ENCODE data around the gene WNT1.

The WNT1 gene

DNA sequence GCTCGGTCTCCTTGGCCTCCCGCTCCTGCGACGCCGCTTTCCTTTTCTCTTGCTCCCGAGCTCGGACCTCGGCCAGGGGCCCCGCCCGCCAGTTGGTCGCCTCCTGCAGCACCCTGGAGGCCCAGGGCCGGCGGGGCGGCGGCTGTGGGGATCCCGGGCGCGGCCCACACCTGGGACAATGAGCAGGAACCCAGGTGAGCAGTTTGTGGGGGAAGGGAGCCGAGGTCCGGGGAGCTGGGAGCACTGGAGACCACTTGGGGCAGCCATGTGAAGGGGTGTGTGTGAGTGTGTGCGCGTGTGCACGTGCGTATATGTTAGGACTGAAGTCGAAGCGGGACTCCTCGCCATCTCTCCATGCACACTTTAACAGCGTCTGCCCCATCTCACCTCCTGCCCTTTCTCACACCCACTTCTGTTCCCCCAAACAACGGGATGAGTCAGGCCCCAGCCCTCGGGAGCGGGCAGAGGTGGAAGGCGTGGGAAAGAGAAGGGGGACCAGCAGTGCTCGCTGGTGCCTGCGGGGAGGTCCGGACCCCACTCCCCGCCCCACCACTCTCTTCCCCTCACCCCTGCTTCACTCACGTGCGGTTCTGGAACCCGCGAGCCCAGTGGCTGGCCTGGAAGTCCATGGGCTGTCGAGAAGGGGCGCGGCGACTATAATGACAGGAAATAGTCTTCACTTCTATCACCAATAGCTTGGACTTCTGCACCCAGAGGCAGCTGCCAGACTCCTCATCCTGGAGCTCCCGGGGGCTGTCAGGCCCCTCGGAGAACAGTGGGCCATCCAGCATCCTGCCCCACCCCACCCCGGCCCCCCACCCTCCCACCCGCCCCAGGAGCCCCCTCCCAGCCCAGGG lies 20.6 kb downstream of the WNT1 start:
- peak overlapping the region; percentile 61 for H3K4me2 ChIP-seq (ENCODE audit: low read length, poor library complexity, severe bottlenecking)
- H3K27me3 ChIP-seq (ENCODE audit: control insufficient read depth in 1 of 2, insufficient read depth in 1 of 2, low read length in 2 of 2): peaks cover 32 to 44% of the 10 kb centered on the region in 2 experiments
- no peak overlapping the region for H2BK12ac ChIP-seq (ENCODE audit: low read length in 2 of 2)
- no peak overlapping the region for H4K91ac ChIP-seq (ENCODE audit: low read length)
- no peak overlapping the region for H3K23ac ChIP-seq (ENCODE audit: low read length in 2 of 2)
- DNase-seq: peak; percentile 61
- H3K9me3 ChIP-seq (ENCODE audit: control insufficient read depth, low read length): no peaks in the 10 kb centered on the region
- H2BK5ac ChIP-seq (ENCODE audit: low read depth, low read length, poor library complexity, severe bottlenecking): no peak overlapping the region
- 3% methylated on average over 24 of the region's 48 CpGs for WGBS
- H3K18ac ChIP-seq (ENCODE audit: low read depth in 1 of 2, low read length in 2 of 2): peak overlapping the region in 1 of 2 experiments; percentile 54
- no peak overlapping the region for H3K4ac ChIP-seq (ENCODE audit: low read depth in 1 of 2, low read length in 2 of 2)
- H2BK120ac ChIP-seq (ENCODE audit: low read depth, low read length): no peak overlapping the region
- no peak overlapping the region for H2AK5ac ChIP-seq (ENCODE audit: low read length, severe bottlenecking)
- H4K8ac ChIP-seq (ENCODE audit: low read length): no peak overlapping the region
- H3K27ac ChIP-seq (ENCODE audit: low read length, poor library complexity, severe bottlenecking): no peak overlapping the region
- peak overlapping the region; percentile 30 to 62 for H3K4me3 ChIP-seq (ENCODE audit: insufficient read depth in 1 of 2, low read depth in 1 of 2, low read length in 2 of 2)
- no peak overlapping the region for H2BK15ac ChIP-seq (ENCODE audit: low read depth, poor library complexity, severe bottlenecking)
- no peaks in the 10 kb centered on the region for H3K79me1 ChIP-seq (replicated peaks; ENCODE audit: low read length, poor library complexity, severe bottlenecking)
- peaks cover 28 to 35% of the 10 kb centered on the region in 2 experiments for H3K36me3 ChIP-seq (ENCODE audit: control insufficient read depth in 1 of 2, insufficient read depth in 2 of 2, low read depth in 1 of 2, low read length in 2 of 2)
- H3K9ac ChIP-seq (ENCODE audit: low read length): no peak overlapping the region
- H2AFZ ChIP-seq (ENCODE audit: low read depth, low read length): no peak overlapping the region
- no peak overlapping the region for H3K14ac ChIP-seq (ENCODE audit: low read length in 2 of 2)
- H3K4me1 ChIP-seq (ENCODE audit: control insufficient read depth, insufficient read depth, low read depth, low read length): peaks cover 32% of the 10 kb centered on the region

DNA sequence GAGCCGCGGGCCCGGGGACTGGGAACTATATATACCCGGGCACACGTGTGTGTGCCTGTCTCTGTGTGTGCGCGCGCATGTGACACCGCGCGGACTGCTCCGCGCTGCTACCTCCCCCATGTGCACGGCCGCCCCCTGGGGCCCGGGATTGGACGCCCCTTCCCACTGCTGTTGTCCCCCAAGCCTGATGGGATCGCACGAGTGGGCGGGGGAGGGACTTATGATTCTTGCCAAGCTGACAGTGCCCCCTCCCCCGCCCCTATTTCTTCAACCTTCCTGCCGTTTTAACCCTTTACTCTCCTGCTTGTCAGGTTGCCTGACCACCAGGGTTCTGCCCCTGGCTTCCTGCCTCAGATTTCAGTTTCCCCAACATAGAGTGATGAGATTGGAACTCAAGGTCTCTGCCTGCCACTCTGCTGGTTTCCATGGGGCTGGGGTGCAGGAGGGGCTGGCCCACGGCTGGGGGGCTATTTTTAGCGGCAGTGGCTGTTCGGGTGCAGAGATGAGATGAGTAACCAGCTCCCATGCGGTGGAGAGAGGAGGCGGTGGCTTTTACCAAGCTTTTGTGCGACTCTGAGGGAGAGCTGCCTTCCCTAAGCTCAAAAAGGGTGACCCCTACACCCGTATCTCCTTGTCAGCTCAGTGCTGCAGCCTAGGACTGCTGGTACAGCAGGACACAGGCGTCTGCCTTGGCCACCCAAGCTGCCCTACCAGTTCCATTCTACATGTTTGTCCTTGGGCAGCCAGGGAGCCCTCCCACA lies 21.4 kb downstream of the WNT1 start, which contains the start of gene DDN:
Gene DDN, minus strand, starts transcription at position 5 of the 761 bp plus-strand sequence. CDS start 88 bp downstream, outside the sequence.
- peak; percentile 75 for DNase-seq
- H3K4me3 ChIP-seq (ENCODE audit: insufficient read depth in 1 of 2, low read depth in 1 of 2, low read length in 2 of 2): peak within 1 kb of the TSS; percentile 30 to 65
- H3K9ac ChIP-seq (ENCODE audit: low read length): peak within 1 kb of the TSS; percentile 47
- H3K27ac ChIP-seq (ENCODE audit: low read length, poor library complexity, severe bottlenecking): no peak within 1 kb of the TSS
- no peak within 1 kb of the TSS for H2BK120ac ChIP-seq (ENCODE audit: low read depth, low read length)
- no peak within 1 kb of the TSS for H4K91ac ChIP-seq (ENCODE audit: low read length)
- H3K14ac ChIP-seq (ENCODE audit: low read length in 2 of 2): peak within 1 kb of the TSS in 1 of 2 experiments; percentile 18
- peaks cover 2% of the 10 kb centered on the region for H3K79me1 ChIP-seq (replicated peaks; ENCODE audit: low read length, poor library complexity, severe bottlenecking)
- no peak within 1 kb of the TSS for H2BK5ac ChIP-seq (ENCODE audit: low read depth, low read length, poor library complexity, severe bottlenecking)
- peaks cover 35 to 43% of the 10 kb centered on the region in 2 experiments for H3K36me3 ChIP-seq (ENCODE audit: control insufficient read depth in 1 of 2, insufficient read depth in 2 of 2, low read depth in 1 of 2, low read length in 2 of 2)
- H2AFZ ChIP-seq (ENCODE audit: low read depth, low read length): no peak within 1 kb of the TSS
- 3% methylated on average over 28 of the region's 30 CpGs for WGBS
- H3K9me3 ChIP-seq (ENCODE audit: control insufficient read depth, low read length): no peaks in the 10 kb centered on the region
- no peak within 1 kb of the TSS for H4K8ac ChIP-seq (ENCODE audit: low read length)
- H3K4ac ChIP-seq (ENCODE audit: low read depth in 1 of 2, low read length in 2 of 2): no peak within 1 kb of the TSS
- peak within 1 kb of the TSS in 1 of 2 experiments; percentile 61 for H2BK12ac ChIP-seq (ENCODE audit: low read length in 2 of 2)
- H3K4me2 ChIP-seq (ENCODE audit: low read length, poor library complexity, severe bottlenecking): peak within 1 kb of the TSS; percentile 61
- H2AK5ac ChIP-seq (ENCODE audit: low read length, severe bottlenecking): no peak within 1 kb of the TSS
- H2BK15ac ChIP-seq (ENCODE audit: low read depth, poor library complexity, severe bottlenecking): no peak within 1 kb of the TSS
- peak within 1 kb of the TSS in 1 of 2 experiments; percentile 54 for H3K18ac ChIP-seq (ENCODE audit: low read depth in 1 of 2, low read length in 2 of 2)
- peaks cover 23 to 36% of the 10 kb centered on the region in 2 experiments for H3K27me3 ChIP-seq (ENCODE audit: control insufficient read depth in 1 of 2, insufficient read depth in 1 of 2, low read length in 2 of 2)
- peak within 1 kb of the TSS in 1 of 2 experiments; percentile 56 for H3K23ac ChIP-seq (ENCODE audit: low read length in 2 of 2)
- H3K4me1 ChIP-seq (ENCODE audit: control insufficient read depth, insufficient read depth, low read depth, low read length): peaks cover 32% of the 10 kb centered on the region

DNA sequence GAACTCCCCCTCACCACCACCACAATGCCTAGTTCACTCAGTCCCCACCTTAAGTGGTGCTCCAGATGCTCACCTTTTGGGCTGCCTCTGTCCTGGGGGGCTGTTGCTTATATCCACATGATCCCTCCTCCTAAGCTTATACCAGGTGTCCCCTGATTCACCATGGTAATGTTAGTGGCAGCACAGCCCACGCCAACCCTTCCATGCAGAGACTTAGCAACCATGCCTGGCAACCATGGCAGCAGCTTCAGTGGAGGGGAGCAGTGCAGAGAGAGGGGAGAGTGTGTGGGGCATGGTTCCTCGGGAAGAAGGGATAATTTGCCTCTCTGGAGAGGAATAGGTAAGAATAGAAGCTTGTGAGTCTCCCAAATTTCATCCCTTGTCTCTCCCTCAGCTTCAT lies 22.2 kb downstream of the WNT1 start:
- H3K79me1 ChIP-seq (replicated peaks; ENCODE audit: low read length, poor library complexity, severe bottlenecking): peaks cover 4% of the 10 kb centered on the region
- peak overlapping the region; percentile 1 for H3K4me2 ChIP-seq (ENCODE audit: low read length, poor library complexity, severe bottlenecking)
- H2AK5ac ChIP-seq (ENCODE audit: low read length, severe bottlenecking): no peak overlapping the region
- peaks cover 32% of the 10 kb centered on the region for H3K4me1 ChIP-seq (ENCODE audit: control insufficient read depth, insufficient read depth, low read depth, low read length)
- H4K91ac ChIP-seq (ENCODE audit: low read length): no peak overlapping the region
- no peak overlapping the region for H4K8ac ChIP-seq (ENCODE audit: low read length)
- H3K9ac ChIP-seq (ENCODE audit: low read length): peak overlapping the region; percentile 47
- H3K9me3 ChIP-seq (ENCODE audit: control insufficient read depth, low read length): no peaks in the 10 kb centered on the region
- no peak overlapping the region for H2AFZ ChIP-seq (ENCODE audit: low read depth, low read length)
- H3K23ac ChIP-seq (ENCODE audit: low read length in 2 of 2): no peak overlapping the region
- no peak overlapping the region for H3K18ac ChIP-seq (ENCODE audit: low read depth in 1 of 2, low read length in 2 of 2)
- no peak overlapping the region for H3K4ac ChIP-seq (ENCODE audit: low read depth in 1 of 2, low read length in 2 of 2)
- H2BK15ac ChIP-seq (ENCODE audit: low read depth, poor library complexity, severe bottlenecking): no peak overlapping the region
- peaks cover 38 to 51% of the 10 kb centered on the region in 2 experiments for H3K36me3 ChIP-seq (ENCODE audit: control insufficient read depth in 1 of 2, insufficient read depth in 2 of 2, low read depth in 1 of 2, low read length in 2 of 2)
- H3K27me3 ChIP-seq (ENCODE audit: control insufficient read depth in 1 of 2, insufficient read depth in 1 of 2, low read length in 2 of 2): peaks cover 17 to 31% of the 10 kb centered on the region in 2 experiments
- DNase-seq: no peak
- WGBS: 88% methylated on average over 1 of the region's 2 CpGs
- no peak overlapping the region for H3K27ac ChIP-seq (ENCODE audit: low read length, poor library complexity, severe bottlenecking)
- no peak overlapping the region for H2BK5ac ChIP-seq (ENCODE audit: low read depth, low read length, poor library complexity, severe bottlenecking)
- no peak overlapping the region for H2BK120ac ChIP-seq (ENCODE audit: low read depth, low read length)
- no peak overlapping the region for H2BK12ac ChIP-seq (ENCODE audit: low read length in 2 of 2)
- H3K14ac ChIP-seq (ENCODE audit: low read length in 2 of 2): no peak overlapping the region
- no peak overlapping the region for H3K4me3 ChIP-seq (ENCODE audit: insufficient read depth in 1 of 2, low read depth in 1 of 2, low read length in 2 of 2)

DNA sequence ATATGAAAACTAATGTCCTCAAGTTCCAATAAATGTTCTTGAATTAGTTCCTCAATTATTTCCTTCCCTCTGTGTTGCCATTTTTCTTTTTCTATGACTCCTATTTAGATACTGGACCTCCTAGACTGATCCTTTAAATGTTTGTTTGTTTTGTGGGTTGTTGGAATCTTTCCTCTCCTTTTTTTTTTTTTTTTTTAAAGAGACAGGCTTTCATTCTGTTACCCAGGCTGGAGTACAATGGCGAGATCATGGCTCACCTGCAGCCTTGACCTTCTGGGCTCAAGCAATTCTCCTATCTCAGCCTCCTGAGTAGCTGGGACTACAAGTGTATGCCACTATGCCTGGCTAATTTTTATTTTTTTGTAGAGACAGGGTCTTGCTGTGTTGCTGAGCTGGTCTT lies 30.8 kb downstream of the WNT1 start:
- Histone ChIP-seq H2AK5ac (ENCODE audit: low read length, severe bottlenecking) (no peak overlapping the region), H3K9me3 (ENCODE audit: control insufficient read depth, low read length) (no peaks in the 10 kb centered on the region), H2BK120ac (ENCODE audit: low read depth, low read length) (no peak overlapping the region), H3K9ac (ENCODE audit: low read length) (no peak overlapping the region), H4K91ac (ENCODE audit: low read length) (no peak overlapping the region), H3K18ac (ENCODE audit: low read depth in 1 of 2, low read length in 2 of 2) (no peak overlapping the region), H3K79me1 (replicated peaks; ENCODE audit: low read length, poor library complexity, severe bottlenecking) (peaks cover 18% of the 10 kb centered on the region), H3K4me2 (ENCODE audit: low read length, poor library complexity, severe bottlenecking) (no peak overlapping the region), H3K4me3 (ENCODE audit: insufficient read depth in 1 of 2, low read depth in 1 of 2, low read length in 2 of 2) (no peak overlapping the region), H4K8ac (ENCODE audit: low read length) (no peak overlapping the region), H2BK5ac (ENCODE audit: low read depth, low read length, poor library complexity, severe bottlenecking) (no peak overlapping the region), H3K4ac (ENCODE audit: low read depth in 1 of 2, low read length in 2 of 2) (no peak overlapping the region), H3K27ac (ENCODE audit: low read length, poor library complexity, severe bottlenecking) (no peak overlapping the region), H2BK12ac (ENCODE audit: low read length in 2 of 2) (no peak overlapping the region), H3K36me3 (ENCODE audit: control insufficient read depth in 1 of 2, insufficient read depth in 2 of 2, low read depth in 1 of 2, low read length in 2 of 2) (peaks cover 26 to 76% of the 10 kb centered on the region in 2 experiments), H3K4me1 (ENCODE audit: control insufficient read depth, insufficient read depth, low read depth, low read length) (no peaks in the 10 kb centered on the region), H3K14ac (ENCODE audit: low read length in 2 of 2) (peak overlapping the region in 1 of 2 experiments; percentile 32), H2BK15ac (ENCODE audit: low read depth, poor library complexity, severe bottlenecking) (no peak overlapping the region), H3K27me3 (ENCODE audit: control insufficient read depth in 1 of 2, insufficient read depth in 1 of 2, low read length in 2 of 2) (no peaks in the 10 kb centered on the region), H2AFZ (ENCODE audit: low read depth, low read length) (no peak overlapping the region), H3K23ac (ENCODE audit: low read length in 2 of 2) (no peak overlapping the region)
- WGBS: 80% methylated on average over 1 of the region's 1 CpG
- no peak for DNase-seq

All from mesenchymal stem cell (in vitro differentiated cells and primary cell).